ENCODE data around the gene STRBP. TPM values are rescaled to one million over a fixed set of nuclear protein-coding genes. Genes with fewer than 3 reads are reported as not detected.

The STRBP gene
- total and polyA plus RNA-seq, 8 donors = 16.5 to 40.4 (median 36.8) TPM

- intact Hi-C loops (cut with DNase I) = no loop called here
- Histone ChIP-seq H3K4me1 (no peaks in the 10 kb centered on the region), H3K4me3 (no peak overlapping the region), H3K27ac (no peak overlapping the region), H3K27me3 (no peaks in the 10 kb centered on the region), H3K36me3 (no peaks in the 10 kb centered on the region), H3K9me3 (no peaks in the 10 kb centered on the region)
- DNase-seq (no peak), ATAC-seq (no peak)
- TF ChIP-seq, protein P1, sequence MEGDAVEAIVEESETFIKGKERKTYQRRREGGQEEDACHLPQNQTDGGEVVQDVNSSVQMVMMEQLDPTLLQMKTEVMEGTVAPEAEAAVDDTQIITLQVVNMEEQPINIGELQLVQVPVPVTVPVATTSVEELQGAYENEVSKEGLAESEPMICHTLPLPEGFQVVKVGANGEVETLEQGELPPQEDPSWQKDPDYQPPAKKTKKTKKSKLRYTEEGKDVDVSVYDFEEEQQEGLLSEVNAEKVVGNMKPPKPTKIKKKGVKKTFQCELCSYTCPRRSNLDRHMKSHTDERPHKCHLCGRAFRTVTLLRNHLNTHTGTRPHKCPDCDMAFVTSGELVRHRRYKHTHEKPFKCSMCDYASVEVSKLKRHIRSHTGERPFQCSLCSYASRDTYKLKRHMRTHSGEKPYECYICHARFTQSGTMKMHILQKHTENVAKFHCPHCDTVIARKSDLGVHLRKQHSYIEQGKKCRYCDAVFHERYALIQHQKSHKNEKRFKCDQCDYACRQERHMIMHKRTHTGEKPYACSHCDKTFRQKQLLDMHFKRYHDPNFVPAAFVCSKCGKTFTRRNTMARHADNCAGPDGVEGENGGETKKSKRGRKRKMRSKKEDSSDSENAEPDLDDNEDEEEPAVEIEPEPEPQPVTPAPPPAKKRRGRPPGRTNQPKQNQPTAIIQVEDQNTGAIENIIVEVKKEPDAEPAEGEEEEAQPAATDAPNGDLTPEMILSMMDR (IDR thresholded peaks at IDR 0.05) = no peak
Observed at GRCh38 chr9:123121457-123121856, 146.9 kb downstream of the STRBP start.

- no peaks in the 10 kb centered on the region for H3K36me3 ChIP-seq
- intact Hi-C loops (cut with DNase I) = no loop called here
- no peak overlapping the region for H3K27ac ChIP-seq
- TF ChIP-seq, protein P1 (IDR thresholded peaks at IDR 0.05) = no peak
- no peaks in the 10 kb centered on the region for H3K4me1 ChIP-seq
- H3K9me3 ChIP-seq = no peaks in the 10 kb centered on the region
- H3K27me3 ChIP-seq = no peaks in the 10 kb centered on the region
- no peak overlapping the region for H3K4me3 ChIP-seq
- ATAC-seq = no peak
- DNase-seq = no peak
Observed at GRCh38 chr9:123120953-123121352, 147.4 kb downstream of the STRBP start.

- ATAC-seq (no peak), DNase-seq (no peak)
- H3K4me1 ChIP-seq = no peaks in the 10 kb centered on the region
- TF ChIP-seq, protein P1 (IDR thresholded peaks at IDR 0.05) = no peak
- no peaks in the 10 kb centered on the region for H3K9me3 ChIP-seq
- no peak overlapping the region for H3K4me3 ChIP-seq
- intact Hi-C loops (cut with DNase I) = no loop called here
- no peaks in the 10 kb centered on the region for H3K27me3 ChIP-seq
- no peak overlapping the region for H3K27ac ChIP-seq
- H3K36me3 ChIP-seq = no peaks in the 10 kb centered on the region
Observed at GRCh38 chr9:123120131-123120530, 148.3 kb downstream of the STRBP start.

DNA sequence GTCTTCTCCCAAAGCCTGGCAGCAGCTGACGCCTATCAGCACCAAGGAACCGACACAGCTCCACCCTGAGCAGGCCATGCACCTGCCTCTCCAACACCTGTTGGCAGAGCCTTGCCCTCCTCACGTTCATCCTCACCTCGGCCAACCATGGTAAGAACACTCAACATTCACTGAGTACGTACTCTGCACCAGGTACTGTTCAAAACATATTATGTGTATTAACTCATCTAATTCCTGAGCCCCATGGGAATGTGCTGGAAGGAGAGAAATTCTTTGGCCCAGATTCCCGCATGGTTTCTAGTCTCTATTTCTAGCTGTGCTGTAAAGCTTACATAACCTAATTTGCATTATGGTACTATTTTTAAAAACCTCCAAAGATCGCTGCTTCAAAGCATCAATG is 148.8 kb downstream of the STRBP start:
- H3K27ac ChIP-seq = no peak overlapping the region

DNA sequence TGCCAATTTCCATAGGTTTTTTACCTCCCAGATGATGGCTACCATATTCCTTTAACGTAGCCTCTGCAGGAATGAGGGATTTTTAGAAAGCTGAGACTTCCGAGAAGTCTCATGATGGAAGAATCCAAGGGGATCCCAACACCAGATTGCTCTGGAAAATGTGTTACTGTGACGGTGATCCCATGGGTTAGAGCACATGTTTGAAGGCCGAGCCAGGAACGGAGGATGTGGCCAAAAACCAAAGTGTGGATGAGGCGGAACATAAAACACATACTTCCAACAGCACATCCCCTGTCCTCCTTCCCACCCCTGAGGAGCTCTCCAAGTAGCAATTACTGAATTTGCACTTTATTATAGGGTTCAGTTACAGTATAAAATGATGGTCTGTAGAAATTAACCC is 152.3 kb downstream of the STRBP start:
- Histone ChIP-seq H3K9me3 (no peaks in the 10 kb centered on the region), H3K27me3 (no peaks in the 10 kb centered on the region), H3K27ac (no peak overlapping the region), H3K4me3 (no peak overlapping the region), H3K4me1 (no peaks in the 10 kb centered on the region), H3K36me3 (no peaks in the 10 kb centered on the region)
- TF ChIP-seq, protein P1 (IDR thresholded peaks at IDR 0.05) = no peak
- DNase-seq (no peak), ATAC-seq (no peak)
- intact Hi-C loops (cut with DNase I) = no loop called here

More for the DNA sequence above, 148.8 kb downstream of the STRBP start:
- Histone ChIP-seq H3K4me3 (no peak overlapping the region), H3K4me1 (no peaks in the 10 kb centered on the region), H3K36me3 (no peaks in the 10 kb centered on the region), H3K27me3 (no peaks in the 10 kb centered on the region), H3K9me3 (no peaks in the 10 kb centered on the region)
- peak; percentile 94 for ATAC-seq
- TF ChIP-seq, protein P1 (IDR thresholded peaks at IDR 0.05) = no peak
- intact Hi-C loops (cut with DNase I) = no loop called here
- DNase-seq = peak in 1 of 4 donors; percentile 55
